HL-60 (cell line): ENCODE data around the gene C1QTNF3.

Experiments
- DNase-seq, 2 experiments: peaks; one replicate each; pipeline ENCODE4 v3.0.0-alpha.2; 2010 to 2020; ENCODE audit warnings: low read depth in 1 of 2, low spot score in 1 of 2
- H3K27ac ChIP-seq: fragments of 250-450 bp; sonication (Bioruptor Pico); replicated peaks from 2 replicates; pipeline ENCODE4 v1.5.1; 2020; ENCODE audit warnings: mild to moderate bottlenecking, moderate library complexity
- H3K27me3 ChIP-seq: fragments of 250-450 bp; sonication (Bioruptor Pico); 2 replicates; pipeline ENCODE4 v1.5.1; 2021; ENCODE audit warnings: mild to moderate bottlenecking, moderate library complexity; ENCODE audit not compliant: insufficient read depth, poor library complexity, severe bottlenecking
- H3K4me3 ChIP-seq: replicated peaks from 2 replicates; pipeline ENCODE4 v1.5.1; 2011; ENCODE audit warnings: mild to moderate bottlenecking, control low read depth, low read length; ENCODE audit not compliant: insufficient read depth
- GABPA ChIP-seq: IDR thresholded peaks from 2 replicates; pipeline ENCODE4 v1.6.1; 2012; ENCODE audit warnings: low read depth
- POLR2AphosphoS5 ChIP-seq: IDR thresholded peaks from 2 replicates; pipeline ENCODE4 v1.6.1; 2012; ENCODE audit warnings: low read depth
- REST ChIP-seq: IDR thresholded peaks from 2 replicates; pipeline ENCODE4 v1.6.1; 2012; ENCODE audit warnings: low read depth; ENCODE audit not compliant: insufficient replicate concordance
- SPI1 ChIP-seq: IDR thresholded peaks from 2 replicates; pipeline ENCODE4 v1.6.1; 2012; ENCODE audit warnings: low read depth, mild to moderate bottlenecking, borderline replicate concordance
- TF ChIP-seq, protein P1 (sequence below): IDR thresholded peaks from one replicate; pipeline ENCODE4 v1.5.1; 2011; ENCODE audit warnings: low read length, control low read depth, inconsistent platforms; ENCODE audit not compliant: insufficient read depth

The C1QTNF3 gene

GRCh38 chr5:34042321-34042720, 692 bp downstream of the C1QTNF3 start:
- no peaks in the 10 kb centered on the region for H3K27me3 ChIP-seq
- TF ChIP-seq, protein P1, sequence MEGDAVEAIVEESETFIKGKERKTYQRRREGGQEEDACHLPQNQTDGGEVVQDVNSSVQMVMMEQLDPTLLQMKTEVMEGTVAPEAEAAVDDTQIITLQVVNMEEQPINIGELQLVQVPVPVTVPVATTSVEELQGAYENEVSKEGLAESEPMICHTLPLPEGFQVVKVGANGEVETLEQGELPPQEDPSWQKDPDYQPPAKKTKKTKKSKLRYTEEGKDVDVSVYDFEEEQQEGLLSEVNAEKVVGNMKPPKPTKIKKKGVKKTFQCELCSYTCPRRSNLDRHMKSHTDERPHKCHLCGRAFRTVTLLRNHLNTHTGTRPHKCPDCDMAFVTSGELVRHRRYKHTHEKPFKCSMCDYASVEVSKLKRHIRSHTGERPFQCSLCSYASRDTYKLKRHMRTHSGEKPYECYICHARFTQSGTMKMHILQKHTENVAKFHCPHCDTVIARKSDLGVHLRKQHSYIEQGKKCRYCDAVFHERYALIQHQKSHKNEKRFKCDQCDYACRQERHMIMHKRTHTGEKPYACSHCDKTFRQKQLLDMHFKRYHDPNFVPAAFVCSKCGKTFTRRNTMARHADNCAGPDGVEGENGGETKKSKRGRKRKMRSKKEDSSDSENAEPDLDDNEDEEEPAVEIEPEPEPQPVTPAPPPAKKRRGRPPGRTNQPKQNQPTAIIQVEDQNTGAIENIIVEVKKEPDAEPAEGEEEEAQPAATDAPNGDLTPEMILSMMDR, result no peak
- TF ChIP-seq REST, result no peak
- TF ChIP-seq GABPA, result no peak
- TF ChIP-seq SPI1, result no peak
- TF ChIP-seq POLR2AphosphoS5, result no peak
- no peak overlapping the region for H3K27ac ChIP-seq
- H3K4me3 ChIP-seq, result no peak overlapping the region
- no peak for DNase-seq

DNA sequence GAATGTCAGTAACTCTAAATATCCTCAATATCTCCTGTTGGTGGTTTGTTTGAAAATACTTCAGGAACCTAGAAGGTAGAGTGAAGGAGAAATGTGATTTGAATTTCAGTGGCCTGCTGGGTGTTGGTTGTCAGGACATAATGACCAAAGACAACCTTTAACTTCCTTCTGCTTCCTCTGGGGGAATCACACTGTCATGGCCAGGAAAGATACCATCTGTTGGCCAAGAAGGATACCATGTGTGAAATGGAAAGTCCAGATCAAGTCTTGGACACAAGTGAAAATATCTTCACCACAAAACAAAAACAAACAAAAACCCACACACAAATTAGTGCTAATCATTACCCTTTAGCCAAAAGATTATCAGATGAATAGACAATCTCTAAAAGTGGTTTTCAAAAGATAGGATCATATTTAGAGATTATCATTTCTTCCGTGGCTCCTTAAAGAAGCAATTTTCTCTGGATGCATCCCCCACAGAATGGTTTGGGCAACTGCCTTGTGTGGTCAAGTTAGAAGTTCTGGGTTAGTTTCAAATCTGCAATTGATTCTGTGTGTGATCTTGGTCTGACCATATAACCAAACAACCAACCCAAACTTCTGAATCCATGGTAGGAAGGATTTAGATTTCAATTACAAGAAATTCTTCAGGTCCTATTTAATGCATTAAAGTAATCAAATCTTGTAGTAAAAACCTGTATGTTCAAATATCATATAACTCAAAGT, 1.6 kb downstream of the C1QTNF3 start:
- TF ChIP-seq REST, result no peak
- TF ChIP-seq, protein P1, result no peak
- TF ChIP-seq POLR2AphosphoS5, result no peak
- no peak for TF ChIP-seq GABPA
- TF ChIP-seq SPI1, result no peak
- H3K4me3 ChIP-seq, result no peak overlapping the region
- H3K27ac ChIP-seq, result no peak overlapping the region
- no peaks in the 10 kb centered on the region for H3K27me3 ChIP-seq
- DNase-seq, result no peak

GRCh38 chr5:34040472-34040871, 2.5 kb downstream of the C1QTNF3 start:
- peak overlapping the region; percentile 29 for H3K27ac ChIP-seq
- TF ChIP-seq, protein P1, result no peak
- TF ChIP-seq GABPA (no peak), REST (no peak), POLR2AphosphoS5 (no peak), SPI1 (no peak)
- H3K27me3 ChIP-seq, result no peaks in the 10 kb centered on the region
- no peak for DNase-seq
- no peak overlapping the region for H3K4me3 ChIP-seq
